GM04504 (cell line): ENCODE results near the gene CHI3L1.
A peak's percentile ranks its signal among the peaks of the same experiment; 100 is the strongest.
"Not testable (repeated sequence)": the region's sequence is repeated elsewhere in the genome, so short reads cannot be mapped to it uniquely, and the experiment has no call there.

ENCODE experiments used
- DNase-seq: peaks from one replicate; pipeline ENCODE4 v3.0.0-alpha.2; 2012; ENCODE audit warnings: low read depth

CHI3L1 gene

GRCh38 chr1:203186446-203187303 is at the start of gene CHI3L1:
Gene CHI3L1, minus strand, starts transcription at chr1:203186704. Its CDS starts 81 bp downstream, at chr1:203186623.
- no peak for DNase-seq

DNA sequence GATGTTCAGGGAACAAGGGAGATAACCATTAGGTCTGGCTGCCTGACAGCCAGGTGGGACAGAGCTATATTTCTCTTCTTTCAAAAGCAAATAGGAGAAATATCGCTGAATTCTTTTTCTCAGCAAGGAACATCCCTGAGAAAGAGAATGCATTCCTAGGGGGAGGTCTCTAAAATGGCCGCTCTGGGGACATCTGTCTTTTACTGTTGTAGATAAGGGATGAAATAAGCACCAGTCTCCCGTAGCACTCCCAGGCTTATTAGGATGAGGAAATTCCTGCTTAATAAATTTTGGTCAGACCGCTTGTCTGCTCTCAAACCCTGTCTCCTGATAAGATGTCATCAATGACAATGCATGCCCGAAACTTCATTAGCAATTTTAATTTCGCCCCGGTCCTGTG is 48.4 kb upstream of the CHI3L1 start:
- not testable (repeated sequence) for DNase-seq

DNA sequence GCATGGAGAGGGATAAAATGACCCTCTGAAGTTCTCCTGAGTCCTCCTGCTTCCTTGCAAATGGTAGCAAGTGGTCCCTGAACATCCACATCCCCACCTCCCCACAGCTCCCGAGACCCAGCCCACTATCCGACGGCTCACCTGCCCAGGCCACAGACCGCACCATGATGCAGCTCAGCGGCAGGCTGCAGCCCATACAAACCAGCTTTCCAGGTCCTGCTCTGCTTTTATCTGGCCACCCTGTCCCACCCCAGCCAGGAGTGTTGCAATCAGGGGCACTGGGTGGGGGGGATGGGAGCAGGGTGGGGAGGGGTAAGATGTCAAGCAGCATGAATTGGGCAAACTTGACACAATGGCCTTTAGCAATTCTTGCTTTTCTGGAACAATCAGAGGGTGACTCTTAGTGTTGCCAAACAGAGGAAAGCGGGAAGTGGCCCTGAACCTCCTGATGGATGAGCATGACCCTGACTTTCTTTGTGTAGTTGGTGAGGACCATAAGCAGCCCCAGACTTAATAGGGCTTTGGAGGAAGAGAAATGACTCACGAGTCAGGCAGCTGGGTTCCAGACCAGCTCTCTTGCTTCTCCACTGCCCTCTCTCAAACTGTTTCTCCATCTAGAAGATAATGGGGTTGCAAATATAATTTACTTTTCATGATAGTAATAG is 43.1 kb upstream of the CHI3L1 start, which contains the start of gene CHIT1:
Gene CHIT1 (minus strand): TSS at position 203 of the 665 bp plus-strand sequence. CDS start 37 bp downstream, at position 166.
- DNase-seq = no peak

GRCh38 chr1:203228670-203229069 is 42.2 kb upstream of the CHI3L1 start:
- no peak for DNase-seq

- no peak for DNase-seq
Measured at GRCh38 chr1:203227371-203228083, 41.0 kb upstream of the CHI3L1 start.

- DNase-seq = no peak
Measured at GRCh38 chr1:203225071-203225470, 38.6 kb upstream of the CHI3L1 start.

- no peak for DNase-seq
Measured at GRCh38 chr1:203223012-203223775, 36.7 kb upstream of the CHI3L1 start.

DNA sequence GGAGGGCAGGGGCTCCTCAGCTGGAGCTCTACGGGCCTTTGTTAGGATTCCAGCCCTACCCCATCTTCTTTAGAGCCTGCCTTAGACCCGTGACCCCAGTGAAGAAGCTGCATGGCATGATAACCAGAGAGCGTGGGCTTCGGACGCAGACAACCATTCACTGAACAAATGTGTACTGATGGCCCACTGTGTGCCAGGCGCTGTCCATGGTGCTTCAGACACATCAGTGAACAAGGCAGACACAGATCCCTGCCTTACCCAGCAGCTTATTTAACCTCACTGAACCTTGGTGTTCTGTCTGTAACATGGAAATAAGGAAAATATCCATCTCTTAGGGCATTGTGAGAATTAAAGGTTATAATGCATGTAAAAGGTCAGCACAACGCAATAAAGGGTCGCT is 33.4 kb upstream of the CHI3L1 start:
- DNase-seq = no peak

DNA sequence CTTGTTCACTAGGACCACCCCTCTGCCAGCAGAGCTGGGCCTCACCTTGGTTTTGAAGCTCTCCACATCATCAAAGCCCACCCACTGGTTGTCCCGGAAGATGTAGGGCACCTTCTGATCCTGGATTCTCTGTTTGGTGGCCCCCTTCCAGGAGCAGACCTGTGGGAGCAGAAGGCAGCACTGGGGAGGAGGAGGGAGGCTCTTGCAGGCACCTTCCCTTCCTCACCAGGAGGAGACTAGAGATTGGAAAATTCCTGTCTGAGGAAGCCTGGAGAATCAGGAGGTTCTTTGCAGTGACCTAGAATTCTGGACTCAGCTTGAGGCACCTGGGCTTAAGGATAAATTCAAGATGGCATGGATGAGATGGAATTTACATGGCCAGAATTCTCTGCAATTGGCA is 32.7 kb upstream of the CHI3L1 start:
- no peak for DNase-seq

GRCh38 chr1:203217668-203218067 is 31.2 kb upstream of the CHI3L1 start:
- DNase-seq = no peak

DNA sequence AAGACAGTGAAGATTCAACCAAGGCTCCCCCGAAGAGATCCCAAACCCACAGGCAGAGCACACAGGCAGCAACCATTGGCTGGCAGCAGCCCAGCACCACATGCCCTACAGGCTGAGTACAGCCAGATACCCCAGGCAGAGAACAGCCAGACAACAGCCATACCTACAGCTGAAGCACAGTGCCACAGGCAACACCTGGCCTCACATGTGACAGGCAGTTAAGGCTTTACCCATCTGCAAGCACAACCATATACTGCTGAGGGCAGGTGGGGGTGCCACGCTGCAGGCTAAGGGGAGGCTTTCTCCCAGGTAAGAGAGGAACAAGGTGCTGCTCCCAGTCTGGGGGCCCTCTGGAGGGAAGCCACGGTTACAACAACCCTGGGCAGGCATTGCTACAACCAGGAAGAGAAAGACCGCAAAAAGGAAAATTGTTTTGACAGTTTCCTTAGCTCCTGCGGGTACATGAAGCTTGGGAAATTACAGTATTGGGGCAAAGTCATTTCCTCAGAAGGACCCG is 30.7 kb upstream of the CHI3L1 start:
- DNase-seq = no peak

- DNase-seq = peak; percentile 36
Measured at GRCh38 chr1:203216274-203217138, 30.0 kb upstream of the CHI3L1 start.

DNA sequence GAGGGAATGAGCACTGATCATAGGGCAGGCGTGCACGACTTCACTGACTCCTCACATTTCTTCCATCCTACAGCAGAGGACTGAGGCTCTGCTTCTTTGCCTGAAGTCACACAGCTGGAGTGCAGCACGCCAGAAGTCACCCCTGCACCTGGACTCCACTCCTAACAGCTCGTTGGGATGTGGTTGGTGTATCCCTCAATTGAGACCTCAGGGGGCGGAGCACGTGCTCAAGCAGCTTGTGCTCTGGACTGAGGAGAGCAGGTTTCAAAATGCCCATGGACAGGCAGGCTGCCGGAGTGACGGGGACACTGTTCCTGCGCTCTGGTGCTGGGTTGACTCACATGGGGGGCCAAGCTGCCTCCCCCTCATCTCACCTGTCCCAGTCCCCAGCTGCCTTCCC is 29.1 kb upstream of the CHI3L1 start:
- no peak for DNase-seq

- DNase-seq = no peak
Measured at GRCh38 chr1:203214871-203215270, 28.4 kb upstream of the CHI3L1 start.

DNA sequence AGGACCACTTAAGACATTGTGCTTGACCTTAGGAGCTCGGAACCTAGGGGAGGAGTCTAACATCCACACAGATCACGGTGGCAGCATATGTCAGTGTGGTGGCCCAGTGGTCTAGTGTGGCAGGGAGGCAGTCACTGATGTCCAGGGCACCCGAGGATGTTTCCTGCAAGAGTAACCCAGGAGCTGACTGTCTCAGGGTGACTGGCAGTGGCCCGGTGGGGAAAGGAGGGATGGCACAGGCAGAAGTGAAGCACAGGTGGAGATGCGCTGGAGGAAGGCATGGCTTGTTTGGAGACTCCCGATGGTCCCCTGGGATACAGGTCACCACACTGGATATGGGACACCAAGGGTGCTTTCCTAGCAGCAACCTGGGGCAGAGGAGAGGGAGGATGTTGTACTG is 26.6 kb upstream of the CHI3L1 start:
- DNase-seq = no peak

GRCh38 chr1:203211812-203212211 is 25.3 kb upstream of the CHI3L1 start:
- no peak for DNase-seq

DNA sequence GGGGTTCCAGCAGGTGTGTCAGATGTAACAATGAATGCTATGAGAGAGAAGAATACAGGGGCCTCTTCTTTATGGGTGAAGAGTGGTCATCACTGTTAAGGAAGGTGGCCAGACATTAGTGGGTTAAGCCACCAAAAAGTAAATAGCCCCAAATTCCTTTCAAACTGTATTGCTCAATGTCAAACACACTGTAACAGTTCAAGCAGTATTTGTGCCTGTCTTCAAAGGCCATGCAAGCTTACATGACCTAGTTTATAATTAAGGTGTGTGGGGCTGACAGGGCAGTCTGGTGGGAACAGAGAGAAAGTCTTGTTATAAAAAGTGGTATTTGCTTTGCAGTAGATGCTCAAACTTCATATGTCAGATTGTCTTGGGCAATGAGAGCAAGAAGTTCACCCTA is 24.5 kb upstream of the CHI3L1 start:
- DNase-seq = no peak

DNA sequence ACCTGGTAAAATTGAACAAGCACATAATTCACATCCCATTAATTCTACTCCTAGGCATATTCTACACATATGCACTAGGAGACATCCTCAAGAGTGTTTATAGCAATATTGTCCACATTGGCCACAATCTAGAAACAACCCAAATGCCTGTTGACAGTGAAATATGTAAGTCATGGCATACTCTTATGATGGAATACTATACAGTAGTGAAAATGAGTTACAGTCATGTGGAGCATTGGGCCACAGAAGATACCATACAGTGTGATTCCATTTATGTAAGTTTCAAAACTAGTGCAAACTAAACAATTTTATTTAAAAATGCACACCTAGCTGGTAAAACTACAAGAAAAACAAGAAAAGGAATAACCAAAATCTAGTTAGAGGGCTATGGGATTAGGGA is 23.8 kb upstream of the CHI3L1 start:
- no peak for DNase-seq

DNA sequence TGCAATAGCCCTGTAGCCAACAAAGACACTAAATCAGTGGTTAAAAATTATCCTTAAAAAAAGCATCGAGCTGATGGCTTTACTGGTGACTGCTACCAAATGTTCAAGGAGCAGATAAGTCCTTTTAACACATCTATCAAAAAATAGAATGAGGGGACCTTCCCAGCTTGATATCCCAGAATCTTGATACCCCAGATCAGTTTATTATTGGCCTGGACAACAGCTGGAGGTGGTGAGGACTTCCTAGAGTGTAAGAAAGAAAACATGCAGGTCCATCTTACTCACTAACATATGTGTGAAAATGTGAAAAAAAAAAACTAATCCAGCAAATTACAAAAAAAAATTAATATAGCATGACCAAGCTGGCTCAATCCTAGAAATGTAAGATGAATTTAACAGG is 21.7 kb upstream of the CHI3L1 start:
- no peak for DNase-seq

DNA sequence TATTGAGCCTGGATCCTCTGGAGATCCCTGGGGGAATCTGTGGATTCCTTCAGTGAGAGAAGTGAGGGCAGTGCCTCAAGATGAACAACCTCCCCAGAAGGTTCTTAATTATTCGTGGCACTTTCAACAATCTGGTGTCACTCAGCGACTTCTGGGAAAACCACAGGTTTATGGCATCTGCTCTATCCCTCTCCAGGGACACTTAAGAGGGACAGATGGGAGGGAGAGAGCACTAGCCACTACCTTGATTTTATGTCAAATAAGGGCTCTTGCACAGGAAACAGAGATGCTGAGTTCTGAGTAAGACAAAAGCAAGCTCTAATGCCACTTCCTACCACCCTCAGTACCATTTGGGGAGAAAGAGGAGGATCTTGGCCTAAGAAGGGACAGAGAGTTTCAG is 21.2 kb upstream of the CHI3L1 start:
- no peak for DNase-seq
